Measurements from ENCODE around the gene SCAMP3.

Gene SCAMP3

GRCh38 chr1:155268630-155269029, 6.5 kb upstream of the SCAMP3 start:
- Histone ChIP-seq H3K4me1 (ENCODE audit: control insufficient read depth in 1 of 2, insufficient read depth in 1 of 2, low read depth in 1 of 2, low read length in 1 of 2) (peaks cover 12 to 13% of the 10 kb centered on the region in 2 experiments), H3K36me3 (peaks cover 72% of the 10 kb centered on the region), H3K9me3 (no peaks in the 10 kb centered on the region), H3K27me3 (no peaks in the 10 kb centered on the region), H3K27ac (no peak overlapping the region), H3K4me3 (ENCODE audit: low read depth in 1 of 2, low read length in 1 of 2) (no peak overlapping the region)
- TF ChIP-seq CTCF (IDR thresholded peaks at IDR 0.05), result no peak

GRCh38 chr1:155267373-155267772, 5.2 kb upstream of the SCAMP3 start:
- Histone ChIP-seq H3K9me3 (no peaks in the 10 kb centered on the region), H3K27ac (no peak overlapping the region), H3K27me3 (no peaks in the 10 kb centered on the region), H3K4me3 (ENCODE audit: low read depth in 1 of 2, low read length in 1 of 2) (no peak overlapping the region), H3K4me1 (ENCODE audit: control insufficient read depth in 1 of 2, insufficient read depth in 1 of 2, low read depth in 1 of 2, low read length in 1 of 2) (peaks cover 9% of the 10 kb centered on the region in 2 experiments), H3K36me3 (peaks cover 82% of the 10 kb centered on the region)
- no peak for TF ChIP-seq CTCF (IDR thresholded peaks at IDR 0.05)

- TF ChIP-seq CTCF (IDR thresholded peaks at IDR 0.05), result no peak
- Histone ChIP-seq H3K4me1 (ENCODE audit: control insufficient read depth in 1 of 2, insufficient read depth in 1 of 2, low read depth in 1 of 2, low read length in 1 of 2) (peaks cover 14% of the 10 kb centered on the region in 2 experiments), H3K27ac (no peak overlapping the region), H3K9me3 (no peaks in the 10 kb centered on the region), H3K4me3 (ENCODE audit: low read depth in 1 of 2, low read length in 1 of 2) (no peak overlapping the region), H3K36me3 (peaks cover 82% of the 10 kb centered on the region), H3K27me3 (no peaks in the 10 kb centered on the region)
Measured at GRCh38 chr1:155266553-155266952, 4.4 kb upstream of the SCAMP3 start.

- Histone ChIP-seq H3K9me3 (no peaks in the 10 kb centered on the region), H3K4me3 (ENCODE audit: low read depth in 1 of 2, low read length in 1 of 2) (no peak overlapping the region), H3K27ac (peak overlapping the region; percentile 61), H3K4me1 (ENCODE audit: control insufficient read depth in 1 of 2, insufficient read depth in 1 of 2, low read depth in 1 of 2, low read length in 1 of 2) (peaks cover 18 to 20% of the 10 kb centered on the region in 2 experiments), H3K36me3 (peaks cover 57% of the 10 kb centered on the region), H3K27me3 (no peaks in the 10 kb centered on the region)
- no peak for TF ChIP-seq CTCF (IDR thresholded peaks at IDR 0.05)
Measured at GRCh38 chr1:155263067-155263466, 907 bp upstream of the SCAMP3 start.

GRCh38 chr1:155261493-155261851, 688 bp downstream of the SCAMP3 start:
- Histone ChIP-seq H3K9me3 (no peaks in the 10 kb centered on the region), H3K4me1 (ENCODE audit: control insufficient read depth in 1 of 2, insufficient read depth in 1 of 2, low read depth in 1 of 2, low read length in 1 of 2) (peaks cover 18 to 20% of the 10 kb centered on the region in 2 experiments), H3K36me3 (peaks cover 41% of the 10 kb centered on the region), H3K4me3 (ENCODE audit: low read depth in 1 of 2, low read length in 1 of 2) (peak overlapping the region; percentile 64 to 69), H3K27me3 (no peaks in the 10 kb centered on the region), H3K27ac (peak overlapping the region; percentile 61)
- TF ChIP-seq CTCF (IDR thresholded peaks at IDR 0.05), result no peak

- Histone ChIP-seq H3K4me3 (ENCODE audit: low read depth in 1 of 2, low read length in 1 of 2) (no peak overlapping the region), H3K36me3 (peaks cover 30% of the 10 kb centered on the region), H3K4me1 (ENCODE audit: control insufficient read depth in 1 of 2, insufficient read depth in 1 of 2, low read depth in 1 of 2, low read length in 1 of 2) (peaks cover 24 to 27% of the 10 kb centered on the region in 2 experiments), H3K27ac (no peak overlapping the region), H3K9me3 (no peaks in the 10 kb centered on the region), H3K27me3 (no peaks in the 10 kb centered on the region)
- TF ChIP-seq CTCF (IDR thresholded peaks at IDR 0.05), result no peak
Measured at GRCh38 chr1:155260276-155260675, 1.9 kb downstream of the SCAMP3 start.

All from neutrophil (primary cell).